SJSA1 (cell line): Measurements from ENCODE around the gene MUC20. TPM values are rescaled to one million over a fixed set of nuclear protein-coding genes. Genes with fewer than 3 reads are reported as not detected.
"Not testable (repeated sequence)": the region's sequence is repeated elsewhere in the genome, so short reads cannot be mapped to it uniquely, and the experiment has no call there.

Source experiments
- DNase-seq, 2 experiments: peaks; one replicate each; pipeline ENCODE4 v3.0.0-alpha.2; 2015 to 2020; ENCODE audit warnings: low spot score in 2 of 2, low read depth in 1 of 2
- H3K27ac ChIP-seq: fragments of 250-450 bp; sonication (Bioruptor Pico); 2 replicates; pipeline ENCODE4 v1.5.1; 2020; ENCODE audit warnings: mild to moderate bottlenecking, moderate library complexity
- H3K27me3 ChIP-seq: fragments of 250-450 bp; sonication (Bioruptor Pico); replicated peaks from 2 replicates; pipeline ENCODE4 v1.5.1; 2020; ENCODE audit warnings: mild to moderate bottlenecking, moderate library complexity
- H3K36me3 ChIP-seq: fragments of 250-450 bp; sonication (Bioruptor Pico); 2 replicates; pipeline ENCODE4 v1.5.1; 2020; ENCODE audit warnings: mild to moderate bottlenecking
- H3K4me1 ChIP-seq: fragments of 250-450 bp; sonication (Bioruptor Pico); replicated peaks from 2 replicates; pipeline ENCODE4 v1.6.1; 2021; ENCODE audit warnings: mild to moderate bottlenecking
- H3K4me3 ChIP-seq: fragments of 250-450 bp; sonication (Bioruptor Pico); 2 replicates; pipeline ENCODE4 v1.5.1; 2020; ENCODE audit warnings: mild to moderate bottlenecking
- H3K9me3 ChIP-seq: fragments of 250-450 bp; sonication (Bioruptor Pico); replicated peaks from 2 replicates; pipeline ENCODE4 v1.5.1; 2020; ENCODE audit warnings: mild to moderate bottlenecking
- total RNA-seq: library from RNA; depleted of rRNA; stranded (reverse); fragments of >200 nt; shearing (Covaris generic); gene quantifications from 2 replicates; pipeline ENCODE4 v1.2.3, GENCODE V29; 2014

The MUC20 gene
- total RNA-seq, 1 experiment from 2014 or later, result not detected

DNA sequence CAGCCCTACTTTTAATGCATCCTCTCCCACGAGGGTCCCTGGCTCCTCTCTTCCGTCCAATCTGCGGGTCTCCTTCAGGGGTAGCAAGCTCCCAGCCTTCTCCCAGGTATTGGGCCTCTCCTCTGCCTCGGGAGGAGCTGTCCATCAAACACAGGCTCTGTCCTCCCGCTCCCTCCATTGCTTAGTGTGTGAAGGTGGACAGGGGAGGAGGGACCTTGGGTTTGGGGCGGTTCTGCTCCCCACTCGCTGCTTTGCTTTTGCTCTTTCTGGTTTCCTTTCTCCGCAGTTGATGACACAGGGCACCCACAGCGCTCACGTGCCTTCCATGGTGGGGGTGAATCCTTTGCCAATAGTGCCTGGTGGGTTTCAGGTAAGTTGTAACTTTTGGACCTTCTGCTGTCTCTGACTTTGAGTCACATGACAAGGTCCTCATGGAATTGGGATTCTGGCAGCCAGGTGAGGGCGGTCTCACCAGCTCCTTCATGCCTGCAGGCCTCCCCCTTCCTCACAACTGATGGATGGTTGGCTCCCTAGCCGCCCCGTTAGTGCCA is 18.9 kb downstream of the MUC20 start:
- Histone ChIP-seq H3K4me1 (no peaks in the 10 kb centered on the region), H3K4me3 (no peak overlapping the region), H3K9me3 (no peaks in the 10 kb centered on the region), H3K27me3 (peaks cover 39% of the 10 kb centered on the region), H3K36me3 (no peaks in the 10 kb centered on the region), H3K27ac (no peak overlapping the region)
- no peak for DNase-seq

DNA sequence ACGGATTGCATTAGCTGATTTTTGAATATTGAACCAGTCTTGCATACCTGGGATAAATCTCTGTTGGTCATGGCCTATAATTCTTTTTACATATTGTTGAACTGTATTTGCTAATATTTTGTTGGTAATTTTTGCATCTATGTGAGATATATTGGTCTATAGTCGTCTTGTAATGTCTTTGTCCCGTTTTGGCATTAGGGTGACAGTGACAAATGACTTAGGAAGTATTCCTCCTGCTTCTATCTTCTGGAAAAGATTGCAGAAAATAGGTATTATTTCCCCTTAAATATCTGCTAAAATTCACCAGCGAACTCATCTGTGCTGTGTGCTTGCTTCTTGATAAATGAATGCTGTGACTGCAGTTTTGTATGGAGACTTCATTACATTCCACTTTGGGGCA is 23.7 kb downstream of the MUC20 start:
- peaks cover 53% of the 10 kb centered on the region for H3K27me3 ChIP-seq
- no peak overlapping the region for H3K27ac ChIP-seq
- no peaks in the 10 kb centered on the region for H3K4me1 ChIP-seq
- H3K4me3 ChIP-seq, result no peak overlapping the region
- no peak for DNase-seq
- H3K9me3 ChIP-seq, result no peaks in the 10 kb centered on the region
- H3K36me3 ChIP-seq, result no peaks in the 10 kb centered on the region

DNA sequence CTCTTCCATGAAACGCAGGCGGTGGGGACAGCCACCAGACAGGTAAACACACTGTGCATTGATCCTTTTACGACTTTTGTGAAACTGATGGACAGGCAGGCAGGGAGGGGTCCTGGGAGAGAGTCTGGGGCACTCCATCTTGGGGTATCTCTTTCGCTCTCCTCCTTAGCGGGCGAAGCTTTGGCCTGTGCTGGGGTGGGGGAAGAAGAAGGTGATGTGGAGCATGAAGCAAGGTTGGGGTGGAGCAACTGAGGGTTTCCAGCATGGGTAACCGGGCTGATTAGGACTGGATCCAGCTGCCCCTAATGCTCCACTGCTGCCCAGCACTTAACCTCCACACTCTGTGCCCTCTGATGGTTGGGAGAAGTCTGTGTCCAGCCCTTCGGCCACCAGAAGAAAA is 25.6 kb downstream of the MUC20 start:
- Histone ChIP-seq H3K4me3 (no peak overlapping the region), H3K4me1 (no peaks in the 10 kb centered on the region), H3K9me3 (no peaks in the 10 kb centered on the region), H3K27me3 (peaks cover 48% of the 10 kb centered on the region), H3K36me3 (no peaks in the 10 kb centered on the region), H3K27ac (no peak overlapping the region)
- DNase-seq, result no peak

- H3K27ac ChIP-seq, result no peak overlapping the region
- H3K27me3 ChIP-seq, result peaks cover 48% of the 10 kb centered on the region
- no peak overlapping the region for H3K4me3 ChIP-seq
- H3K36me3 ChIP-seq, result no peaks in the 10 kb centered on the region
- H3K4me1 ChIP-seq, result no peaks in the 10 kb centered on the region
- H3K9me3 ChIP-seq, result no peaks in the 10 kb centered on the region
- DNase-seq, result no peak
Measured at GRCh38 chr3:195746751-195747150, 26.0 kb downstream of the MUC20 start.

DNA sequence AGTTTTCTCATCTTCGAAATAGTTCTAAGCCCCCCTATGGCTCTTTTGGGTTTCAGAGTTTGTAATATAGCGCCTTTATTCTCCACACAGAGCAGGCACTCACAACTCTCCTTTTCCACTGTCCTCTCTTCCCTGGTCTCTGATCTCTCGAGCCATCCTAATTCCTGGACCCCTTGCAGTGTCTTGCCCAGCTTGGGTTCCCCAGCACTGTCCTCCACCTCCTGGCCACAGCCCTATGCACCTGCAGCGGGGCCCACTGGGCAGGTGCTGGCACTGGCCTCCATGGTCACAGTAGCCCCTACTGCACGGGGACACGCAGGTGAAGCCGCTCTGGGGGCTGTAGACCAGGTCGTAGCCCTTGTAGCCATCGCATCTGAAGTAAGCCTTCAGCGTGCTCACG is 27.9 kb downstream of the MUC20 start:
- Histone ChIP-seq H3K27ac (no peak overlapping the region), H3K4me3 (no peak overlapping the region), H3K4me1 (no peaks in the 10 kb centered on the region), H3K36me3 (no peaks in the 10 kb centered on the region), H3K27me3 (peaks cover 38% of the 10 kb centered on the region), H3K9me3 (no peaks in the 10 kb centered on the region)
- no peak for DNase-seq

- H3K36me3 ChIP-seq, H3K4me3 ChIP-seq, H3K9me3 ChIP-seq, H3K4me1 ChIP-seq, DNase-seq, H3K27ac ChIP-seq: not testable (repeated sequence)
- H3K27me3 ChIP-seq, result peaks cover 38% of the 10 kb centered on the region
Measured at GRCh38 chr3:195749101-195749500, 28.3 kb downstream of the MUC20 start.

GRCh38 chr3:195750797-195751520 is 30.2 kb downstream of the MUC20 start:
- H3K9me3 ChIP-seq, result no peaks in the 10 kb centered on the region
- no peak overlapping the region for H3K4me3 ChIP-seq
- H3K36me3 ChIP-seq, result no peaks in the 10 kb centered on the region
- H3K4me1 ChIP-seq, result no peaks in the 10 kb centered on the region
- H3K27me3 ChIP-seq, result peaks cover 23% of the 10 kb centered on the region
- H3K27ac ChIP-seq, result no peak overlapping the region
- no peak for DNase-seq

DNA sequence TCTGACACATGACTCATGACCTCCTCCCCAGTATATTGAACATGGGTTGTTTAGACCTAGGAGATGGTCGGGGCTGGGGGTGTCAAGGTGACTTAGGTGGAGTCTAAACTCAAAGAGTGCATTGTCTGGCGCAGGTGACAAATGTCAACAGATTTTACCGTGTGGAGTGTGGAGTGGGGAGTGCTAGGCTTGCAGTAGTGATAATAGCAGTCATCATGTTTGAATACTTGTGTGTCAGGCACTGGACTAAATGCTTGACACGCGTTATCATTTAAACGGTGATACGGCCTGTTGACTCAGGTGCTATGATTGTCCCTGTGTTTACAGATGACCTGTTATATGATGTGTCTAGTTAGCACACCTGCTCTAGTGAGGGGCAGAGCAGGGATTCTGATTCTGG is 30.8 kb downstream of the MUC20 start:
- H3K4me1 ChIP-seq, result no peaks in the 10 kb centered on the region
- H3K27me3 ChIP-seq, result peaks cover 24% of the 10 kb centered on the region
- H3K36me3 ChIP-seq, result no peaks in the 10 kb centered on the region
- H3K9me3 ChIP-seq, result no peaks in the 10 kb centered on the region
- DNase-seq, result no peak
- H3K27ac ChIP-seq, result no peak overlapping the region
- no peak overlapping the region for H3K4me3 ChIP-seq

DNA sequence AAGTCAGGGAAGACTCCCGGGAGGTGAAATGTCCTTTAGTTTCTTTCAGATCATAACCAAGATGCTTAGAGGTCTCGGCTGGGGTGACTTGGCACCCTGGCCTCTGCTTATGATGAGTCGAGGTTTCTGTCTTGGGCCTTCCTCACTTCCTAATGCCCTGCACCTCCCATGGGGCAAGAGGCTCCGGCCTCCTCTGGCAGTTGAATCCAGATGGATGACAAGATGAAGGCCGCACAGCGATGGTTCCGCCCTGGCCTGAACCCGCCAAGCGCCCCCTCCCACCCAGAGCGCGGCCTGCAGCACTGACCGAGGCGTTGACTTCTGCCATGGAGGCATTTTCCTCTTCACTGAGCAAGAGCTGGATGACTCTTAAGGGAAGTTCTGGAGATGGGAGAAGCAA is 31.3 kb downstream of the MUC20 start:
- peaks cover 23% of the 10 kb centered on the region for H3K27me3 ChIP-seq
- no peaks in the 10 kb centered on the region for H3K9me3 ChIP-seq
- H3K4me1 ChIP-seq, result no peaks in the 10 kb centered on the region; the same call in 1 of the 2 replicates
- H3K27ac ChIP-seq, result no peak overlapping the region
- DNase-seq, result no peak
- H3K36me3 ChIP-seq, result no peaks in the 10 kb centered on the region
- no peak overlapping the region for H3K4me3 ChIP-seq

DNA sequence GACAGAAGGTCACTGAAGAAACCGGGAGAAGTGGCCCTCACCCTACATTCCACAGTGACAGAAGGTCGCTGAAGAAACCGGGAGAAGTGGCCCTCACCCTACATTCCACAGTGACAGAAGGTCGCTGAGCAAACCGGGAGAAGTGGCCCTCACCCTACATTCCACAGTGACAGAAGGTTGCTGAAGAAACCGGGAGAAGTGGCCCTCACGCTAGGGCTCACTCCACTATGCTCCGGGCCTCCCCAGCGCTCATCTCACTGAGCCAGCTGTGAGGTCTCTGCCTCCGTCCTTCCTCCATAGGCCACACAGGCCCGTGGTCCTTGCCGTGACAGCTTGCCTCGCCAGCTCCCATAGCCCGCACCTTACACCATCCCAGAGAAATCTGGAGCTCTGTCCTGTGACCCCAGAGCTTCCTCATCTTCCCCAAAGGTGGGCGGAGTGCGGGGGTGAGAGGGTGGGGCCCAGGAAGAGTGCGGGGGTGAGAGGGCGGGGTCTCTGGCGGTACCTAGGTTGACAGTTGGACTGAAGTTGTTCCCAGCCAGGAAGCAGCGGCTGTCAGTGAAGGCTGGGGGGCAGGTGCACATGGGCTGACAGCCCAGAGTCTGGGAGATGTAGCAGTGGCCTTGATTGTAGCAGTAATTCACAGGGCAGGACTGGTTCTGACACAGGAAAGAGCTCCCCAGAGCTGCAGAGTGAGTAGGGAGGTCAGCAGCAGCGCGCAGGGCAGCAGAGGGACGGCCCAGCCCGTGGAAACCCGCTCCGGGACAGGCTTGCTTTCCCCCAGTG is 32.0 kb downstream of the MUC20 start:
- DNase-seq, result no peak
- no peaks in the 10 kb centered on the region; the same call in 1 of the 2 replicates for H3K4me1 ChIP-seq

DNA sequence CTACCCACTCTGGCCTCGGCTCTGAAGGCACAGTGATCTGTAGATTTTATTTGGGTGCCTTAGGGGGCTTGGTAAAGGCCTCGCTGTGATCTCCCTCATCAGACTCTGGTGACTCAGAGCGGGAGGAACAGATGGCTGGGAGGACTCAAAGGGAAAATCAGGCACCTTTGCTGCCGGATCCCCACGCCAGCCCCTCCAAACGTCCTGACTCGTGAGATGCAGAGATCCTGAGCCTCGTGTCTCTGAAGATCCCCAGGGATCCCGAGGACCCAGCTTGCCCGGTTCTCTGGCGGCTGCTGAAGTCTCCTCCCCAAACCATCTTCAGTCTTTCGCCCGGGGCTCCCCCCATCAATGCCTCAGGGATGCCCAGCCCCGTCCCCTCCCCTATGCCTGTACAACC is 32.8 kb downstream of the MUC20 start:
- no peaks in the 10 kb centered on the region for H3K36me3 ChIP-seq
- no peaks in the 10 kb centered on the region; the same call in 1 of the 2 replicates for H3K4me1 ChIP-seq
- no peak overlapping the region for H3K27ac ChIP-seq
- no peak overlapping the region for H3K4me3 ChIP-seq
- DNase-seq, result no peak
- peaks cover 19% of the 10 kb centered on the region; the same call in 1 of the 2 replicates for H3K27me3 ChIP-seq
- H3K9me3 ChIP-seq, result no peaks in the 10 kb centered on the region

More for the DNA sequence above, 32.0 kb downstream of the MUC20 start:
- Histone ChIP-seq H3K27ac (no peak overlapping the region), H3K36me3 (no peaks in the 10 kb centered on the region), H3K4me3 (no peak overlapping the region), H3K9me3 (no peaks in the 10 kb centered on the region), H3K27me3 (peaks cover 19% of the 10 kb centered on the region)

GRCh38 chr3:195754141-195754540 is 33.4 kb downstream of the MUC20 start:
- Histone ChIP-seq H3K36me3 (no peaks in the 10 kb centered on the region), H3K27me3 (peaks cover 16% of the 10 kb centered on the region; the same call in 1 of the 2 replicates), H3K27ac (no peak overlapping the region), H3K4me1 (no peaks in the 10 kb centered on the region; the same call in 1 of the 2 replicates), H3K4me3 (no peak overlapping the region), H3K9me3 (no peaks in the 10 kb centered on the region)
- DNase-seq, result no peak

GRCh38 chr3:195754906-195755305 is 34.1 kb downstream of the MUC20 start:
- Histone ChIP-seq H3K4me3 (no peak overlapping the region), H3K27me3 (peaks cover 19% of the 10 kb centered on the region; the same call in 1 of the 2 replicates), H3K36me3 (no peaks in the 10 kb centered on the region), H3K27ac (no peak overlapping the region), H3K9me3 (no peaks in the 10 kb centered on the region), H3K4me1 (no peaks in the 10 kb centered on the region; the same call in 1 of the 2 replicates)
- no peak for DNase-seq

- Histone ChIP-seq H3K4me3 (no peak overlapping the region), H3K4me1 (no peaks in the 10 kb centered on the region; the same call in 1 of the 2 replicates), H3K27ac (no peak overlapping the region), H3K27me3 (peaks cover 19% of the 10 kb centered on the region; the same call in 1 of the 2 replicates), H3K36me3 (no peaks in the 10 kb centered on the region), H3K9me3 (no peaks in the 10 kb centered on the region)
- no peak for DNase-seq
Measured at GRCh38 chr3:195755391-195755790, 34.6 kb downstream of the MUC20 start.
